GM18517 (cell line): ENCODE results near the gene ZNF280D.
"Not testable (repeated sequence)": the region's sequence is repeated elsewhere in the genome, so short reads cannot be mapped to it uniquely, and the experiment has no call there.

Source experiments
- ATAC-seq: cut with Tn5 transposase; IDR thresholded peaks from one replicate; pipeline ENCODE4 v1.9.1; 2021; ENCODE audit warnings: mild to moderate bottlenecking, moderate library complexity; ENCODE audit not compliant: unreplicated experiment

Gene ZNF280D, protein sequence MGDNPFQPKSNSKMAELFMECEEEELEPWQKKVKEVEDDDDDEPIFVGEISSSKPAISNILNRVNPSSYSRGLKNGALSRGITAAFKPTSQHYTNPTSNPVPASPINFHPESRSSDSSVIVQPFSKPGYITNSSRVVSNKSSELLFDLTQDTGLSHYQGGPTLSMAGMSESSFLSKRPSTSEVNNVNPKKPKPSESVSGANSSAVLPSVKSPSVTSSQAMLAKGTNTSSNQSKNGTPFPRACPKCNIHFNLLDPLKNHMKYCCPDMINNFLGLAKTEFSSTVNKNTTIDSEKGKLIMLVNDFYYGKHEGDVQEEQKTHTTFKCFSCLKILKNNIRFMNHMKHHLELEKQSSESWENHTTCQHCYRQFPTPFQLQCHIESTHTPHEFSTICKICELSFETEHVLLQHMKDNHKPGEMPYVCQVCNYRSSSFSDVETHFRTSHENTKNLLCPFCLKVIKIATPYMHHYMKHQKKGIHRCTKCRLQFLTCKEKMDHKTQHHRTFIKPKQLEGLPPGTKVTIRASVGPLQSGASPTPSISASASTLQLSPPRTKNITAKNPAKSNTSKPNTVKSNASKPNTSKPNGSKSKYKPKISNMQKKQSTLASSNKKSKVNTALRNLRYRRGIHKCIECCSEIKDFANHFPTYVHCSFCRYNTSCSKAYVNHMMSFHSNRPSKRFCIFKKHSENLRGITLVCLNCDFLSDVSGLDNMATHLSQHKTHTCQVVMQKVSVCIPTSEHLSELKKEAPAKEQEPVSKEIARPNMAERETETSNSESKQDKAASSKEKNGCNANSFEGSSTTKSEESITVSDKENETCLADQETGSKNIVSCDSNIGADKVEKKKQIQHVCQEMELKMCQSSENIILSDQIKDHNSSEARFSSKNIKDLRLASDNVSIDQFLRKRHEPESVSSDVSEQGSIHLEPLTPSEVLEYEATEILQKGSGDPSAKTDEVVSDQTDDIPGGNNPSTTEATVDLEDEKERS

GRCh38 chr15:56733136-56734012 is at the start of gene ZNF280D:
Gene ZNF280D, minus strand, starts transcription at chr15:56733509. Its CDS starts 26,400 bp downstream, at chr15:56707109.
- peak; percentile 74 for ATAC-seq

DNA sequence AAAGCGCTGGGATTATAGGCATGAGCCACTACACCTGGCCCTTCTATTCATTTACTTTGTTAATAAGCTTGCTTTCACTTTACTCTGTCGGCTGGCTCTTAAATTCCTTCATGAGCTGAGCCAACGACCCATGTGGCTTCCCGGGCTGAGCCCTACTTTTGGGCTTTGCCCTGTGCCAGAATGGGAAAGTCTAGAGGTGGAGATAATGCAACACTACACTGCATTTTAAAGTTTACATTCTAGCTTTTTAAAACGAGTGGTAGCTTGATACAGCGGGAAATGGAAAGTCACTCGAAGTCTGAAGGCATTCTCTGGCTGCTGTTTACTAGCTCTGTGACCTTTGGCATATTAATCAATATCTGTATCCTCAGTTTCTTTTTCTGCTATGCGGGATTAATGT is 49.0 kb upstream of the ZNF280D start:
- ATAC-seq = no peak

GRCh38 chr15:56781666-56782065 is 48.4 kb upstream of the ZNF280D start:
- no peak for ATAC-seq

GRCh38 chr15:56780102-56780725 is 46.9 kb upstream of the ZNF280D start:
- not testable (repeated sequence) for ATAC-seq

GRCh38 chr15:56779449-56779848 is 46.1 kb upstream of the ZNF280D start:
- ATAC-seq = not testable (repeated sequence)

GRCh38 chr15:56778761-56779160 is 45.5 kb upstream of the ZNF280D start:
- ATAC-seq = no peak

GRCh38 chr15:56776839-56777238 is 43.5 kb upstream of the ZNF280D start:
- ATAC-seq = no peak

GRCh38 chr15:56775641-56776040 is 42.3 kb upstream of the ZNF280D start:
- ATAC-seq = no peak

DNA sequence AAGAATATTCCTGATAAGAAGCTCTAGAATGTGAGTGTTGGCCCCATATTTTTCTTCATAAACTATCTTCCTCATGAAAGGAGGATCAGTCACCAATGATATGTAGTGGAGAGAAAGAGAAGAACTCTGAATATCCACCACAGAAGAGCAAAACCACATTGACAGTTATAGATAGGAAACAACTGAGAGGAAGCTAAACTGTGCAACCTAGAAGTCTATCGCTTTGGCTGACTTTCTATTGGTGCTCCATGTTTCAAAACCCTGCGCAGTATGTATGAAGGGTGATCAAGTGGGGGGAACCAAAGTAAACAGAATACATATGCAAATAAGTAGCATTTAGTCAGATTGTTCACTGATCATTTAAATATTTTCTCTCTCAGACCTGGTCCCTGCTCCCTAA is 41.0 kb upstream of the ZNF280D start:
- ATAC-seq = no peak

DNA sequence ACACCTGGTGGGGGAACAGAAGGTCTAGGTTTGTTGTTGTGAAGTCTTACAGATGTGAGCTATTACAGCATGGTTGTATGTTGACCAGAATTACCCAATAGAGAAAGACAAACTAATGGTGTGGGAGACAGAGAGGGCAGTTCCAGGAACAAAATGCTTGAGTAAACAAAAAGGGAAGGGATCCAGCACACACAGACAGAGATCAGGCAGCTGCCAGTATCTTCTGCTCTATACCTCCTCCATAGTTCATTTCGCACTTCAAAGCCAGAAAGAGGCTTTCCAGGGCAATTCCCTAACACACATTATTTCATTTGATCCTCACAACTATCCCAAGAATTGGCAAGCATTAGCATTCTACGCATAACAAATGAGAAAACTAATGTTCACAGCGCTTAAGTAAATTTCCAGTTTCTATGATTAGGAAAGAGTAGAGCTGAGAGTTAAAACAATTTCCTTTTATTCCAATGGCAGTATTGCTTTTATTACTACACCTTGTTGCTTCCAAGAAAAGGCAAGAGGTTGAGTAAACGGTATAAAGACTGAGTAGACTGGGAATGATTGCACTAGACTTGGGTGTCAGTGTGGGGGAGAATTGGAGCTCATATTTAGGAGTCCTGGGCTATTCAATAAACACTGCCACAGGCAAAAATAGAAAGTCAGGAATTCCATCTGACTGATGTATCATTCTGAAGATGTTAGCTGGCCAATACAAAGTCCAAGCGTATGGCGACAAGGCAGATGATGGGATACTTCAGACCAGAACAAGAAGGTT is 39.7 kb upstream of the ZNF280D start:
- no peak for ATAC-seq

DNA sequence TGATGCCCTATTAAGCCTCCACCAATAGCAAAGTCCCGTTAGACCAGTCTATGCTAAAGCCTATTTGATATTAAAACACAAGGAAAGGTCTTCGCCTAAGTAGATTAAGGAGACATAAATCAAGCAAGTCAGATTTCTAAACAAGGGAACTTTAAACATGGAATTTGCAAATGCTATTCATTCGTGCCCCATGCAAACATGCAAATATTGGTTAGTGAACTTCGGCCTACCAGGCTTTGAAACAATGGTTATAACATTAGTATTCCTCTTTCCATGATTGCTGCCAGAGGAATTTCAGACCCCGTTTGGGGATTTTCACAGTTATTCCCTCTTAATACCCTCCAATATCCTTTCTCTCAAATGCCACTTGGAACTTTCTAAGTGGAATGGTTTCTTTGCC is 36.9 kb upstream of the ZNF280D start:
- no peak for ATAC-seq

DNA sequence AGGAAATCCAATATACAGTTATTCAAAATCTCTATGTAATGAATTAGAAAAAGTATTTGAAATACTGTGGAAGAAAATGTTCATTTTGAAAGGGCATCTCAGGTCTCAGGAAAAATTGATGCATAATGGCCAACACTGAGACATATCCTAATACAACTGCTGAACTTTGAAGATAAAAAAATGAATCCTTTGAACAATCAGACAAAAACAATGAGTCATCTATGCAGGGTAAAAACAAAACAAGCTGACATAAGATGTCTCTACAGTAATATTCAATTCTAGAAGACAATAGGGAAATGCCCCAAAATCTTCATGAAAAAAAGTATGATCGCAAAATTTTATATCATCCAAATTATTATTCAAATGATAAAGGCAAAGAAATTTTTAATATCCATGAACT is 34.0 kb upstream of the ZNF280D start:
- ATAC-seq = no peak

GRCh38 chr15:56765251-56765650 is 31.9 kb upstream of the ZNF280D start:
- no peak for ATAC-seq

DNA sequence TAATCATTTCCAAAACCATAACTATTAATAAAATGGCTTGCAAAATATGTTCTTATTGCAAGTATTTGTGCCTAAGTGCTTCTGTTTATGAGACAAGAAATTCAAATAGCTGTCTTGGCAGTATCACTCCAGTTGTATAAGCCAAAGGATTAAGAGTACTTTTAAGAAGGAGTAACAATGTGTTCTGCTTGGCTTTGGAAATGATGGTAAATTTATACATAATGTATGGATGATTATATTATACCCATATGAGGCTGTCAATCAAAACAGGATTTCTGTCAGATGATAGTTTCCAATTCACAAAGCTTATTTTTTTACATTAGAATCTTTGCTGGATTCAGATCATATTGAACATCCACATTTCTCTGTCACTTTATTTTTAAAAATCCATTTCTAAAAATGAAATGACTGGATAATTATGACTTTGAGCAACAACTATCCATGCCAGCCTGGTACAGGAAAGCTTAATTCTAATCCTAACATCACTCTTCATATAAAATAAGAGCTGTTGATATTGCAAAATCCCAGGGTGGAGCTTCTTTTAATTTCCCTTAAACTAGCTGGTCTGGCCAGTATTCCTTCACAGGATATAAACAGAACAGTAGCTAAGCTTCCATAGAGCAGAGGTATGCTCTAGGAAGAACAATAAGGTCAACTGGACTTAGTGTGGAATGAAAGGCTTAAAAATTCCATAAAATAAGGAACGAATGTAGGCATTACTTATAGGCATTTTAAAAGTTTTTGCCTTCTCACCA is 30.0 kb upstream of the ZNF280D start:
- no peak for ATAC-seq

DNA sequence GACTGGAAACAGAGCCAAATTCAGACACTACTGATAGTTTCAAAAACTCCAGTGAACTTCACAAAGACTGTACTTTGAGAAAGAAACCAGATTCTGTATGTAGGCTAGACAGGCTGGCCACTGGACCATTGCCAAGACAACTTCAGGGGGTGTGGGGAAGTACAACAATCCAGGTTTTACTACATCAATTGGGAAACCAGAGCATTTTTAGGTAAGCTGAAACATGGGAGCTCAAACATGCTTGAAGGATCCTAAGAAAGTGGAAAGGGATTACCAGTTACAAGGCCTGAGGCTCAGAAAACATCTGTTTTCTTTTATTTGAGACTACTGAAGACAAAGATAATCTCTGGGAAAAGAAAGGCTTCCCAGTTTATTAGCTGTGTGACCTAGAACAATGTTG is 26.9 kb upstream of the ZNF280D start:
- ATAC-seq = no peak

DNA sequence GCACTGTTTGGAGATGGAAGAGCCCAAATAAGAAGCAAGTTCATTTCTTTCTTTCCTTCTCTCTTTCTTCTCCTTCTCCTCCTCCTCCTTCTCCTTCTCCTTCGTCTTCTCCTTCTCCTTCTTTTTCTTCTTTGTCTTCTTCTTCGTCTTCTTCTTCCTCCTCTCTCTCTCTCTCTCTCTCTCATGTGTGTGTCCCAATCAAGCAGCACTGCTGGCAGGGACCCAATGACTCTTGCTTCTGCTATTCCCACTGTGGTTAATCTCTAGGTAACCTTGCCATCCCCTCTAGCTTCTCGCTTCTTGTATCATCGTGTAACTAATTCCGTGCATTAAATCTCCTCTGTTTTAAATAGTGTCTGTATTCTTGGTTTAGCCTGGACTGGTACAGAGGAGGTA is 26.1 kb upstream of the ZNF280D start:
- no peak for ATAC-seq

DNA sequence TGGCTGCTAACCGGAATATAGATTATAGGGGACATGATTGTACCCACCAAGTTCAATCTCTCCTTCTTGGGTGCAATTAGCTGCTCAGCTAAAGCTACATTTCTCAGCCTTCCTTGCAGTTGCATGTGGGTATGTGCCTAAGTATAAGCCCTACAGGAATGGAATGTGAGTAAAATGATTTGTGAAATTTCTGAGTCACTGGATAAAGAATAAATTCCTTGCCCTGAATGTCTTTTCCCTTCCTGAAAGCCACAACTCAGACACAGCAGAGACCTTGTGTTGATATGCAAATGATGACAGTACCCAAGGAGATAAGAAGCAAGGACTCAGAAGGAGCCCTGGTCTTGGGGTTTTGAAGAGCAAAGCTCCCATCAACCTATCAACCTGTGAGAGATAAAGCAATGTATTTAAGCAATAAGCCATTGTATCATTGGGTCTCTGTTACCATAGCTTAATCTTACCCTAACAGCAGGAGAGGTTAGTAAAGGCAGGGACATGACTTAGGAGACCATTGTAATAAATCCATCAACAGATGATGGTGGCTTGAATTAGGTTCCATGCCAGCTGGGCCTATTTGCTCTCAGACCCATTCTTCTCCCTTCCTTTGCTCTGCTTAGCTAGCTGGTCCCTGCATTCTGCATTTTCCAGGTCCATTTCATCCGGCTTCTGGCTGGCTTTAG is 25.6 kb upstream of the ZNF280D start:
- no peak for ATAC-seq

GRCh38 chr15:56757875-56758274 is 24.6 kb upstream of the ZNF280D start:
- no peak for ATAC-seq
